ENCODE results near the gene TAS2R19. TPM values are rescaled to one million over a fixed set of nuclear protein-coding genes. Genes with fewer than 3 reads are reported as not detected.

The TAS2R19 gene
- total RNA-seq, 1 experiment from 2014 or later: 1.4 TPM

- TF ChIP-seq OVOL2 (CRISPR knock-in tag; IDR thresholded peaks at IDR 0.05; ENCODE audit: borderline replicate concordance) (no peak), JUN (CRISPR knock-in tag; IDR thresholded peaks at IDR 0.05) (no peak), TEAD4 (CRISPR knock-in tag; IDR thresholded peaks at IDR 0.05) (no peak), SMAD3 (CRISPR knock-in tag; IDR thresholded peaks at IDR 0.05; ENCODE audit: borderline replicate concordance) (no peak), ETV6 (CRISPR knock-in tag; IDR thresholded peaks at IDR 0.05) (no peak), MXD4 (CRISPR knock-in tag; IDR thresholded peaks at IDR 0.05; ENCODE audit: borderline replicate concordance) (no peak), ZNF121 (CRISPR knock-in tag; IDR thresholded peaks at IDR 0.05) (no peak), ZNF138 (CRISPR knock-in tag; conservative IDR thresholded peaks at IDR 0.05) (no peak)
- TF ChIP-seq, protein P1, sequence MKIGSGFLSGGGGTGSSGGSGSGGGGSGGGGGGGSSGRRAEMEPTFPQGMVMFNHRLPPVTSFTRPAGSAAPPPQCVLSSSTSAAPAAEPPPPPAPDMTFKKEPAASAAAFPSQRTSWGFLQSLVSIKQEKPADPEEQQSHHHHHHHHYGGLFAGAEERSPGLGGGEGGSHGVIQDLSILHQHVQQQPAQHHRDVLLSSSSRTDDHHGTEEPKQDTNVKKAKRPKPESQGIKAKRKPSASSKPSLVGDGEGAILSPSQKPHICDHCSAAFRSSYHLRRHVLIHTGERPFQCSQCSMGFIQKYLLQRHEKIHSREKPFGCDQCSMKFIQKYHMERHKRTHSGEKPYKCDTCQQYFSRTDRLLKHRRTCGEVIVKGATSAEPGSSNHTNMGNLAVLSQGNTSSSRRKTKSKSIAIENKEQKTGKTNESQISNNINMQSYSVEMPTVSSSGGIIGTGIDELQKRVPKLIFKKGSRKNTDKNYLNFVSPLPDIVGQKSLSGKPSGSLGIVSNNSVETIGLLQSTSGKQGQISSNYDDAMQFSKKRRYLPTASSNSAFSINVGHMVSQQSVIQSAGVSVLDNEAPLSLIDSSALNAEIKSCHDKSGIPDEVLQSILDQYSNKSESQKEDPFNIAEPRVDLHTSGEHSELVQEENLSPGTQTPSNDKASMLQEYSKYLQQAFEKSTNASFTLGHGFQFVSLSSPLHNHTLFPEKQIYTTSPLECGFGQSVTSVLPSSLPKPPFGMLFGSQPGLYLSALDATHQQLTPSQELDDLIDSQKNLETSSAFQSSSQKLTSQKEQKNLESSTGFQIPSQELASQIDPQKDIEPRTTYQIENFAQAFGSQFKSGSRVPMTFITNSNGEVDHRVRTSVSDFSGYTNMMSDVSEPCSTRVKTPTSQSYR (CRISPR knock-in tag; IDR thresholded peaks at IDR 0.05): no peak
- TF ChIP-seq, protein P2, sequence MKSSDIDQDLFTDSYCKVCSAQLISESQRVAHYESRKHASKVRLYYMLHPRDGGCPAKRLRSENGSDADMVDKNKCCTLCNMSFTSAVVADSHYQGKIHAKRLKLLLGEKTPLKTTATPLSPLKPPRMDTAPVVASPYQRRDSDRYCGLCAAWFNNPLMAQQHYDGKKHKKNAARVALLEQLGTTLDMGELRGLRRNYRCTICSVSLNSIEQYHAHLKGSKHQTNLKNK (CRISPR knock-in tag; IDR thresholded peaks at IDR 0.05): no peak
- Mint-ChIP-seq H3K9me3 (peaks cover 6% of the 10 kb centered on the region), H3K27ac (no peak overlapping the region), H3K4me3 (no peak overlapping the region), H3K27me3 (ENCODE audit: low read depth) (no peaks in the 10 kb centered on the region), H3K36me3 (no peaks in the 10 kb centered on the region; the same call in 1 of the 2 replicates), H3K4me1 (peaks cover 4% of the 10 kb centered on the region; the same call in 1 of the 2 replicates)
- ATAC-seq (no peak), DNase-seq (ENCODE audit: low spot score) (no peak)
- POLR2A ChIA-PET: no interaction called here
- CTCF ChIA-PET: no interaction called here
Observed at GRCh38 chr12:11059784-11060183, 37.4 kb upstream of the TAS2R19 start.

DNA sequence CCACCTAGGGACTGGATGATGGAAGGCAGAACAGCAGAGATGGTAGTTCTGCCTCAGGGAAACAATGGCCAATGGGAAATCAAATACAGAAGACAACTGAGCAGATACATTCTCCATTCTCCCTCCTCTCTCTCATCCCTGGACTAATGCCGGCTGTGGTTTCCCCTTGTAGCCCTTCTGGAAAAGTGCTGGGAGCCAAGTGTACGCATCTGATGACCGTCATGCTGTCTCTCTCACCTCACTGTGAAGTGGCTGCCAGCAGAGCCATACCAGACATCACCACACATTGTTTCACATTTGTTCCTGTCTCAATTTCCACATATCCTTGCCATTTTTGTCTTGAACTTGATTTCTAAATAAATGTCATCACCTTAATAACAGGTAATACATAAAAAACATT is 36.6 kb upstream of the TAS2R19 start:
- ChIA-PET POLR2A (no interaction called here), CTCF (no interaction called here)
- no peak for ATAC-seq
- H3K9me3 Mint-ChIP-seq: peaks cover 6% of the 10 kb centered on the region
- H3K27ac Mint-ChIP-seq: 0 out of 2 replicates have a peak overlapping the region, but pooled peaks have one; percentile 44
- H3K36me3 Mint-ChIP-seq: no peaks in the 10 kb centered on the region; the same call in 1 of the 2 replicates
- TF ChIP-seq ZBTB43 (CRISPR knock-in tag; IDR thresholded peaks at IDR 0.05): no peak
- TF ChIP-seq ZNF121 (CRISPR knock-in tag; IDR thresholded peaks at IDR 0.05): no peak
- TF ChIP-seq SMAD3 (CRISPR knock-in tag; IDR thresholded peaks at IDR 0.05; ENCODE audit: borderline replicate concordance): no peak
- TF ChIP-seq USF2 (CRISPR knock-in tag; IDR thresholded peaks at IDR 0.05): no peak
- no peak for TF ChIP-seq MAX (CRISPR knock-in tag; IDR thresholded peaks at IDR 0.05)
- TF ChIP-seq MXD4 (CRISPR knock-in tag; IDR thresholded peaks at IDR 0.05; ENCODE audit: borderline replicate concordance): no peak
- TF ChIP-seq TCF7 (CRISPR knock-in tag; IDR thresholded peaks at IDR 0.05; ENCODE audit: low read depth): no peak
- H3K4me3 Mint-ChIP-seq: no peak overlapping the region
- H3K4me1 Mint-ChIP-seq: peaks cover 4% of the 10 kb centered on the region; the same call in 1 of the 2 replicates
- DNase-seq (ENCODE audit: low spot score): no peak
- H3K27me3 Mint-ChIP-seq (ENCODE audit: low read depth): no peaks in the 10 kb centered on the region

DNA sequence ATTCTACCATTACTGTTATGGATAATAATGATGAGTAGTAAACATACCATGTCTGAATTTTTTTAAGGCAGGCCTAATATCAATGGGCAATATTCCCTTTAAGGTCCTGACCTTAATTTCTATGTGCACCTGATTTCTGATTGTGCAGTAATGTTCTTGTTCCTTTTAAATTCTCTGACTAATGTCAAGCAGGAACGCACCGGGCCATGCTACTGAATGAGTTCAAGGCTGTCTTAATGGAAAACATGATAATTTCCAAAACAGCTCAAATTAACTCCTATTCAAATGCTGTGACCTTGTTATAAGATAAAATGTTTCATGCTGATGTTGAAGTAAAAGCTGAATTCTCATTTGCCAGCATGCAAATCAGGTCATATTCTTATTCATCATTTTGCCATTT is 32.9 kb upstream of the TAS2R19 start:
- CTCF ChIA-PET: no interaction called here
- no peaks in the 10 kb centered on the region for H3K27me3 Mint-ChIP-seq (ENCODE audit: low read depth)
- no peak for ATAC-seq
- TF ChIP-seq, protein P3, sequence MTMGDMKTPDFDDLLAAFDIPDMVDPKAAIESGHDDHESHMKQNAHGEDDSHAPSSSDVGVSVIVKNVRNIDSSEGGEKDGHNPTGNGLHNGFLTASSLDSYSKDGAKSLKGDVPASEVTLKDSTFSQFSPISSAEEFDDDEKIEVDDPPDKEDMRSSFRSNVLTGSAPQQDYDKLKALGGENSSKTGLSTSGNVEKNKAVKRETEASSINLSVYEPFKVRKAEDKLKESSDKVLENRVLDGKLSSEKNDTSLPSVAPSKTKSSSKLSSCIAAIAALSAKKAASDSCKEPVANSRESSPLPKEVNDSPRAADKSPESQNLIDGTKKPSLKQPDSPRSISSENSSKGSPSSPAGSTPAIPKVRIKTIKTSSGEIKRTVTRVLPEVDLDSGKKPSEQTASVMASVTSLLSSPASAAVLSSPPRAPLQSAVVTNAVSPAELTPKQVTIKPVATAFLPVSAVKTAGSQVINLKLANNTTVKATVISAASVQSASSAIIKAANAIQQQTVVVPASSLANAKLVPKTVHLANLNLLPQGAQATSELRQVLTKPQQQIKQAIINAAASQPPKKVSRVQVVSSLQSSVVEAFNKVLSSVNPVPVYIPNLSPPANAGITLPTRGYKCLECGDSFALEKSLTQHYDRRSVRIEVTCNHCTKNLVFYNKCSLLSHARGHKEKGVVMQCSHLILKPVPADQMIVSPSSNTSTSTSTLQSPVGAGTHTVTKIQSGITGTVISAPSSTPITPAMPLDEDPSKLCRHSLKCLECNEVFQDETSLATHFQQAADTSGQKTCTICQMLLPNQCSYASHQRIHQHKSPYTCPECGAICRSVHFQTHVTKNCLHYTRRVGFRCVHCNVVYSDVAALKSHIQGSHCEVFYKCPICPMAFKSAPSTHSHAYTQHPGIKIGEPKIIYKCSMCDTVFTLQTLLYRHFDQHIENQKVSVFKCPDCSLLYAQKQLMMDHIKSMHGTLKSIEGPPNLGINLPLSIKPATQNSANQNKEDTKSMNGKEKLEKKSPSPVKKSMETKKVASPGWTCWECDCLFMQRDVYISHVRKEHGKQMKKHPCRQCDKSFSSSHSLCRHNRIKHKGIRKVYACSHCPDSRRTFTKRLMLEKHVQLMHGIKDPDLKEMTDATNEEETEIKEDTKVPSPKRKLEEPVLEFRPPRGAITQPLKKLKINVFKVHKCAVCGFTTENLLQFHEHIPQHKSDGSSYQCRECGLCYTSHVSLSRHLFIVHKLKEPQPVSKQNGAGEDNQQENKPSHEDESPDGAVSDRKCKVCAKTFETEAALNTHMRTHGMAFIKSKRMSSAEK (CRISPR knock-in tag; IDR thresholded peaks at IDR 0.05; ENCODE audit: borderline replicate concordance): no peak
- TF ChIP-seq, protein P4, sequence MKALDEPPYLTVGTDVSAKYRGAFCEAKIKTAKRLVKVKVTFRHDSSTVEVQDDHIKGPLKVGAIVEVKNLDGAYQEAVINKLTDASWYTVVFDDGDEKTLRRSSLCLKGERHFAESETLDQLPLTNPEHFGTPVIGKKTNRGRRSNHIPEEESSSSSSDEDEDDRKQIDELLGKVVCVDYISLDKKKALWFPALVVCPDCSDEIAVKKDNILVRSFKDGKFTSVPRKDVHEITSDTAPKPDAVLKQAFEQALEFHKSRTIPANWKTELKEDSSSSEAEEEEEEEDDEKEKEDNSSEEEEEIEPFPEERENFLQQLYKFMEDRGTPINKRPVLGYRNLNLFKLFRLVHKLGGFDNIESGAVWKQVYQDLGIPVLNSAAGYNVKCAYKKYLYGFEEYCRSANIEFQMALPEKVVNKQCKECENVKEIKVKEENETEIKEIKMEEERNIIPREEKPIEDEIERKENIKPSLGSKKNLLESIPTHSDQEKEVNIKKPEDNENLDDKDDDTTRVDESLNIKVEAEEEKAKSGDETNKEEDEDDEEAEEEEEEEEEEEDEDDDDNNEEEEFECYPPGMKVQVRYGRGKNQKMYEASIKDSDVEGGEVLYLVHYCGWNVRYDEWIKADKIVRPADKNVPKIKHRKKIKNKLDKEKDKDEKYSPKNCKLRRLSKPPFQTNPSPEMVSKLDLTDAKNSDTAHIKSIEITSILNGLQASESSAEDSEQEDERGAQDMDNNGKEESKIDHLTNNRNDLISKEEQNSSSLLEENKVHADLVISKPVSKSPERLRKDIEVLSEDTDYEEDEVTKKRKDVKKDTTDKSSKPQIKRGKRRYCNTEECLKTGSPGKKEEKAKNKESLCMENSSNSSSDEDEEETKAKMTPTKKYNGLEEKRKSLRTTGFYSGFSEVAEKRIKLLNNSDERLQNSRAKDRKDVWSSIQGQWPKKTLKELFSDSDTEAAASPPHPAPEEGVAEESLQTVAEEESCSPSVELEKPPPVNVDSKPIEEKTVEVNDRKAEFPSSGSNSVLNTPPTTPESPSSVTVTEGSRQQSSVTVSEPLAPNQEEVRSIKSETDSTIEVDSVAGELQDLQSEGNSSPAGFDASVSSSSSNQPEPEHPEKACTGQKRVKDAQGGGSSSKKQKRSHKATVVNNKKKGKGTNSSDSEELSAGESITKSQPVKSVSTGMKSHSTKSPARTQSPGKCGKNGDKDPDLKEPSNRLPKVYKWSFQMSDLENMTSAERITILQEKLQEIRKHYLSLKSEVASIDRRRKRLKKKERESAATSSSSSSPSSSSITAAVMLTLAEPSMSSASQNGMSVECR (CRISPR knock-in tag; IDR thresholded peaks at IDR 0.05; ENCODE audit: borderline replicate concordance): no peak
- TF ChIP-seq NFYB (CRISPR knock-in tag; conservative IDR thresholded peaks at IDR 0.05; ENCODE audit: low read depth) (no peak), ELF4 (CRISPR knock-in tag; IDR thresholded peaks at IDR 0.05; ENCODE audit: low read depth) (no peak)

More for the DNA sequence above, 32.9 kb upstream of the TAS2R19 start:
- no peak overlapping the region for H3K27ac Mint-ChIP-seq
- H3K4me1 Mint-ChIP-seq: no peaks in the 10 kb centered on the region
- H3K36me3 Mint-ChIP-seq: peaks cover 33% of the 10 kb centered on the region
- H3K9me3 Mint-ChIP-seq: peaks cover 41% of the 10 kb centered on the region
- DNase-seq (ENCODE audit: low spot score): no peak
- POLR2A ChIA-PET: no interaction called here
- H3K4me3 Mint-ChIP-seq: no peak overlapping the region

Measured in WTC11 (cell line).